ENCODE data around the gene FUT8.

FUT8 gene

DNA sequence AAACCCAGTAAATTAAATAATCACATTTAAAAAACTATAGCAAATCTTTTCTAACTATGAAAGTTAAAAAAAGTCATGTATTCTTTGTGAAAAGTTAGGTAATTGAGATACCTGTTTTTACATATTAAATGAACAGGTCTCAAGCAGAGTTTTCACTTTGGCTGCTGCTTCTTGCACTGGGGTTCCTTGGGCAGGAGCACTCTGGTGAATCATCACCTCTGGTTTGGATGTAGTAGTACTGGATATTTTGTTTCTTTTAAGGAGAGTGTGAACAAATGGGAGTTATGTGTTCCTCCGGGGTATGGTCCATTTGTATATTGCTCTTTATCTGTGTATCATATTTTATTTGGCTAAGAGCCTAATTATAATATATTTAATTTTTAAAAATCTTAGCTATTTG, 82.7 kb downstream of the FUT8 start:
- ATAC-seq (ENCODE audit: insufficient read depth, low read depth), result no peak
- Histone ChIP-seq H3K4me3 (ENCODE audit: low read depth in 1 of 2, low read length in 2 of 2) (no peak overlapping the region), H3K9ac (ENCODE audit: low read depth, low read length) (no peak overlapping the region), H3K4me1 (ENCODE audit: insufficient read depth, low read length) (no peaks in the 10 kb centered on the region), H3K4me2 (ENCODE audit: insufficient read depth, low read length) (no peak overlapping the region), H4K20me1 (ENCODE audit: insufficient read depth, low read length) (peaks cover 6% of the 10 kb centered on the region; the same call in 1 of the 2 replicates), H3K27ac (ENCODE audit: low read length) (no peak overlapping the region), H3K36me3 (ENCODE audit: insufficient read depth, low read length) (peaks cover 5% of the 10 kb centered on the region; the same call in 1 of the 2 replicates), H2AFZ (ENCODE audit: low read depth, low read length) (no peak overlapping the region), H3K9me3 (ENCODE audit: insufficient read depth, low read length, severe bottlenecking) (no peaks in the 10 kb centered on the region), H3K27me3 (ENCODE audit: insufficient read depth, low read length, poor library complexity) (no peaks in the 10 kb centered on the region), H3K79me2 (ENCODE audit: insufficient read depth, low read length) (peaks cover 86% of the 10 kb centered on the region)
- no peak for DNase-seq
- no peak for TF ChIP-seq EZH2 (IDR thresholded peaks at IDR 0.05; ENCODE audit: borderline replicate concordance, low read depth, low read length, severe bottlenecking)
- no peak for TF ChIP-seq CTCF (IDR thresholded peaks at IDR 0.05; ENCODE audit: borderline replicate concordance, extremely low read depth, low read length, poor library complexity, severe bottlenecking)

DNA sequence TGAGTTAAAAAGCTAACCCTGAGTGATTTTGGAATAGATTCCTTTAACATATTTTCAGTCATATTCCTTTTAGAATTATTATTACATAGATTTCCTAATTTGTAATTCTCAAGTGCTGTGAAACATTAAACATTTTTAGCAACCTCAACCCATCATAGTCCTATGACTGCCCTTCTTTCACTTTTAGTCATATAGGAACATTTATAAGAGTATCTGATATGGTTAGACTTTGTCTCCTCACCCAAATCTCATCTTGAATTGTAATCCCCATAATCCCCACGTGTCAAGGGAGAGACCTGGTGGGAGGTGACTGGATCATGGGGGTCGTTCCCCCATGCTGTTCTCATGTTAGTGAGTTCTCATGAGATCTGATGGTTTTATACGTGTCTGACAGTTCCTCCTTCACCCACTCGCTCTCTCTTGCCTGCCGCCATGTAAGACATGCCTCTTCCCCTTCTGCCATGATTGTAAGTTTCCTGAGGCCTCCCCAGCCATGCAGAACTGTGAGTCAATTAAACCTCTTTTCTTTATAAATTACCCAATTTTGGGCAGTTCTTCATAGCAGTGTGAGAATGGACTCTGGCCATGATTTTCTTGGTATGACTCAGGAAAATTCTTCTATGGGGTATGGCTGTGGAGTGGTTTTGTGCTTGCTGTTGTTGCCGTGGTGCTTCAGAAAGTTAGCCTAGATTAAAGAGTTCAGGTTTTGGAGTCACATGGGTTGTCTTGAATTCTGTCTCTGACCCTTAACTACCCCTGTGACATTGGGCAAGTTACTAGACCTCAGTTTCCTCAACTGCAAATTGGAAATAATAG, 83.9 kb downstream of the FUT8 start:
- no peak overlapping the region for H3K9ac ChIP-seq (ENCODE audit: low read depth, low read length)
- DNase-seq (no peak), ATAC-seq (ENCODE audit: insufficient read depth, low read depth) (no peak)
- H3K27me3 ChIP-seq (ENCODE audit: insufficient read depth, low read length, poor library complexity), result no peaks in the 10 kb centered on the region
- H3K36me3 ChIP-seq (ENCODE audit: insufficient read depth, low read length), result peaks cover 5% of the 10 kb centered on the region; the same call in 1 of the 2 replicates
- H3K4me2 ChIP-seq (ENCODE audit: insufficient read depth, low read length), result no peak overlapping the region
- H3K27ac ChIP-seq (ENCODE audit: low read length), result no peak overlapping the region
- H2AFZ ChIP-seq (ENCODE audit: low read depth, low read length), result no peak overlapping the region
- no peak overlapping the region for H3K4me3 ChIP-seq (ENCODE audit: low read depth in 1 of 2, low read length in 2 of 2)
- no peaks in the 10 kb centered on the region for H3K4me1 ChIP-seq (ENCODE audit: insufficient read depth, low read length)
- peaks cover 86% of the 10 kb centered on the region for H3K79me2 ChIP-seq (ENCODE audit: insufficient read depth, low read length)
- H4K20me1 ChIP-seq (ENCODE audit: insufficient read depth, low read length), result peaks cover 11% of the 10 kb centered on the region; the same call in 1 of the 2 replicates
- H3K9me3 ChIP-seq (ENCODE audit: insufficient read depth, low read length, severe bottlenecking), result no peaks in the 10 kb centered on the region
- TF ChIP-seq EZH2 (IDR thresholded peaks at IDR 0.05; ENCODE audit: borderline replicate concordance, low read depth, low read length, severe bottlenecking) (no peak), CTCF (IDR thresholded peaks at IDR 0.05; ENCODE audit: borderline replicate concordance, extremely low read depth, low read length, poor library complexity, severe bottlenecking) (no peak)

GRCh38 chr14:65499138-65499537, 86.6 kb downstream of the FUT8 start:
- H3K4me1 ChIP-seq (ENCODE audit: insufficient read depth, low read length), result no peaks in the 10 kb centered on the region
- no peaks in the 10 kb centered on the region for H3K9me3 ChIP-seq (ENCODE audit: insufficient read depth, low read length, severe bottlenecking)
- ATAC-seq (ENCODE audit: insufficient read depth, low read depth) (no peak), DNase-seq (no peak)
- H3K4me2 ChIP-seq (ENCODE audit: insufficient read depth, low read length), result no peak overlapping the region
- no peak overlapping the region for H3K27ac ChIP-seq (ENCODE audit: low read length)
- H3K27me3 ChIP-seq (ENCODE audit: insufficient read depth, low read length, poor library complexity), result no peaks in the 10 kb centered on the region
- H3K79me2 ChIP-seq (ENCODE audit: insufficient read depth, low read length), result peaks cover 94% of the 10 kb centered on the region
- H4K20me1 ChIP-seq (ENCODE audit: insufficient read depth, low read length), result peaks cover 14% of the 10 kb centered on the region; the same call in 1 of the 2 replicates
- no peak overlapping the region for H2AFZ ChIP-seq (ENCODE audit: low read depth, low read length)
- no peak overlapping the region for H3K4me3 ChIP-seq (ENCODE audit: low read depth in 1 of 2, low read length in 2 of 2)
- H3K9ac ChIP-seq (ENCODE audit: low read depth, low read length), result no peak overlapping the region
- no peak for TF ChIP-seq CTCF (IDR thresholded peaks at IDR 0.05; ENCODE audit: borderline replicate concordance, extremely low read depth, low read length, poor library complexity, severe bottlenecking)
- H3K36me3 ChIP-seq (ENCODE audit: insufficient read depth, low read length), result peaks cover 2% of the 10 kb centered on the region; the same call in 1 of the 2 replicates

Measured in DND-41 (cell line).